PC-9 (cell line): ENCODE measurements around the gene STK39. TPM values are rescaled to one million over a fixed set of nuclear protein-coding genes. Genes with fewer than 3 reads are reported as not detected.

ENCODE experiments used
- BruUV-seq: library from RNA; stranded (reverse); fragments of 400-500 nt; replicated peaks from 2 replicates; lab custom pipeline; 2021; lab: Mats Ljungman, UMichigan
- CTCF ChIA-PET: fragments of 300-600 bp; sonication (Branson Sonifier 250); formaldehyde crosslinking; loops from one replicate; lab custom pipeline; 2022; ENCODE audit warnings: antibody characterized with exemption; lab: Charles Lee
- POLR2A ChIA-PET: fragments of 300-600 bp; sonication (Branson Sonifier 250); formaldehyde crosslinking; loops from one replicate; lab custom pipeline; 2022; ENCODE audit warnings: antibody characterized with exemption; ENCODE audit not compliant: unreplicated experiment; lab: Charles Lee
- DNase-seq, 2 experiments: peaks; one replicate each; pipeline versions ENCODE4 v3.0.0 to v3.0.0-alpha.2; 2015 to 2022; ENCODE audit warnings: mixed read lengths in 1 of 2
- H2AFZ ChIP-seq: fragments of 200-600 bp; sonication (generic); 2 replicates; pipeline ENCODE4 v1.8.1; 2017; ENCODE audit warnings: antibody characterized with exemption
- H3F3A ChIP-seq: fragments of 200-600 bp; sonication (generic); 2 replicates; pipeline ENCODE4 v1.8.1; 2017; ENCODE audit warnings: antibody characterized with exemption, mild to moderate bottlenecking, low read depth; ENCODE audit not compliant: insufficient read depth
- H3K27ac ChIP-seq: fragments of 200-600 bp; sonication (generic); 2 replicates; pipeline ENCODE4 v1.6.1; 2016; ENCODE audit warnings: mixed run types
- H3K27me3 ChIP-seq: fragments of 200-600 bp; sonication (generic); 2 replicates; pipeline ENCODE4 v1.6.1; 2016; ENCODE audit warnings: low read depth, mixed run types; ENCODE audit not compliant: insufficient read depth
- H3K36me3 ChIP-seq: fragments of 200-600 bp; sonication (generic); 2 replicates; pipeline ENCODE4 v1.6.1; 2016; ENCODE audit warnings: low read depth, mixed run types
- H3K4me1 ChIP-seq: fragments of 200-600 bp; sonication (generic); replicated peaks from 2 replicates; pipeline ENCODE4 v1.6.1; 2016; ENCODE audit warnings: mixed run types; ENCODE audit not compliant: insufficient read depth
- H3K4me2 ChIP-seq: fragments of 200-600 bp; sonication (generic); 2 replicates; pipeline ENCODE4 v1.6.1; 2017; ENCODE audit warnings: mixed run types
- H3K4me3 ChIP-seq: fragments of 200-600 bp; sonication (generic); 2 replicates; pipeline ENCODE4 v1.6.1; 2016; ENCODE audit warnings: mixed run types
- H3K79me2 ChIP-seq: fragments of 200-600 bp; sonication (generic); 2 replicates; pipeline ENCODE4 v1.6.1; 2017; ENCODE audit warnings: low read depth, mixed run types
- H3K9me2 ChIP-seq: fragments of 200-600 bp; sonication (generic); 2 replicates; pipeline ENCODE4 v1.8.1; 2017; ENCODE audit warnings: mild to moderate bottlenecking; ENCODE audit not compliant: insufficient read depth
- H3K9me3 ChIP-seq: fragments of 200-600 bp; sonication (generic); 2 replicates; pipeline ENCODE4 v1.8.1; 2016; ENCODE audit warnings: low read depth; ENCODE audit not compliant: insufficient read depth
- H4K20me1 ChIP-seq: fragments of 200-600 bp; sonication (generic); 2 replicates; pipeline ENCODE4 v1.8.1; 2017; ENCODE audit not compliant: insufficient read depth
- CTCF ChIP-seq: fragments of 200-600 bp; sonication (generic); conservative IDR thresholded peaks from 2 replicates; pipeline ENCODE4 v1.6.1; 2017; ENCODE audit warnings: mixed run types, antibody characterized with exemption, mild to moderate bottlenecking, moderate library complexity
- EZH2 ChIP-seq: fragments of 200-600 bp; sonication (generic); IDR thresholded peaks from 2 replicates; pipeline ENCODE4 v1.8.0; 2017; ENCODE audit warnings: antibody characterized with exemption, low read depth
- intact Hi-C: fragments of 100-400 bp; cut with micrococcal nuclease; formaldehyde crosslinking; loops from one replicate; pipeline ENCODE4 v1.10.0; 2022; ENCODE audit not compliant: unreplicated experiment
- total RNA-seq: library from RNA; stranded (reverse); gene quantifications from 2 replicates; pipeline ENCODE4 v1.2.3, GENCODE V29; 2021

Gene STK39
- total RNA-seq, 1 experiment from 2014 or later = 14.5 TPM

- H3K4me2 ChIP-seq = no peak overlapping the region
- H3K27ac ChIP-seq = no peak overlapping the region
- no peak overlapping the region for H3K4me3 ChIP-seq
- intact Hi-C loops = no loop called here
- POLR2A ChIA-PET = no interaction called here
- no peaks in the 10 kb centered on the region for H3K36me3 ChIP-seq
- BruUV-seq = no TSS peak
- H3F3A ChIP-seq = no peaks in the 10 kb centered on the region
- H2AFZ ChIP-seq = no peak overlapping the region
- H3K27me3 ChIP-seq = no peaks in the 10 kb centered on the region
- CTCF ChIA-PET = no interaction called here
- no peak for TF ChIP-seq EZH2
- TF ChIP-seq CTCF = no peak
- no peaks in the 10 kb centered on the region for H3K9me2 ChIP-seq
- H4K20me1 ChIP-seq = no peaks in the 10 kb centered on the region
- no peaks in the 10 kb centered on the region for H3K4me1 ChIP-seq
- no peaks in the 10 kb centered on the region for H3K79me2 ChIP-seq
- no peak for DNase-seq
- H3K9me3 ChIP-seq = no peaks in the 10 kb centered on the region
Observed at GRCh38 chr2:168286535-168286934, 39.1 kb upstream of the STK39 start.

GRCh38 chr2:168278424-168278888, 31.1 kb upstream of the STK39 start:
- Histone ChIP-seq H3K79me2 (no peaks in the 10 kb centered on the region), H3K4me2 (no peak overlapping the region), H3K27ac (no peak overlapping the region), H3K9me3 (no peaks in the 10 kb centered on the region), H2AFZ (no peak overlapping the region), H3K36me3 (no peaks in the 10 kb centered on the region), H3K4me1 (no peaks in the 10 kb centered on the region), H3F3A (no peaks in the 10 kb centered on the region), H3K4me3 (no peak overlapping the region), H3K9me2 (no peaks in the 10 kb centered on the region), H3K27me3 (no peaks in the 10 kb centered on the region), H4K20me1 (no peaks in the 10 kb centered on the region)
- peak in 1 of 2 experiments; percentile 52 for DNase-seq
- no TSS peak for BruUV-seq
- ChIA-PET CTCF (no interaction called here), POLR2A (no interaction called here)
- TF ChIP-seq EZH2 (no peak), CTCF (no peak)
- intact Hi-C loops = no loop called here

GRCh38 chr2:168277276-168277675, 29.9 kb upstream of the STK39 start:
- H3K9me2 ChIP-seq = no peaks in the 10 kb centered on the region
- no peak overlapping the region for H3K4me2 ChIP-seq
- no peaks in the 10 kb centered on the region for H3K9me3 ChIP-seq
- no peak overlapping the region for H3K4me3 ChIP-seq
- H3K79me2 ChIP-seq = no peaks in the 10 kb centered on the region
- ChIA-PET CTCF (no interaction called here), POLR2A (no interaction called here)
- no peak overlapping the region for H3K27ac ChIP-seq
- no peak for DNase-seq
- intact Hi-C loops = no loop called here
- no peaks in the 10 kb centered on the region for H3F3A ChIP-seq
- no peaks in the 10 kb centered on the region for H3K36me3 ChIP-seq
- no TSS peak for BruUV-seq
- no peaks in the 10 kb centered on the region for H4K20me1 ChIP-seq
- TF ChIP-seq EZH2 = no peak
- TF ChIP-seq CTCF = no peak
- H3K27me3 ChIP-seq = no peaks in the 10 kb centered on the region
- no peak overlapping the region for H2AFZ ChIP-seq
- H3K4me1 ChIP-seq = no peaks in the 10 kb centered on the region
